Neural cell (in vitro differentiated cells): ENCODE data around the gene LSM4. TPM values are rescaled to one million over a fixed set of nuclear protein-coding genes. Genes with fewer than 3 reads are reported as not detected.

Experiments
- H2AFZ ChIP-seq: fragments of 200-600, 300-800 bp; sonication (generic), shearing (Covaris generic); 2 replicates; pipeline ENCODE4 v1.6.0; 2014; ENCODE audit warnings: low read depth, mild to moderate bottlenecking, antibody characterized with exemption, low read length, moderate library complexity
- H3F3A ChIP-seq: fragments of 200-600 bp; shearing (Covaris generic); 2 replicates; pipeline ENCODE4 v1.6.1; 2016; ENCODE audit warnings: mild to moderate bottlenecking, moderate library complexity, mixed read lengths, antibody characterized with exemption, low read length; ENCODE audit not compliant: insufficient read depth, poor library complexity, severe bottlenecking
- H3K27ac ChIP-seq: fragments of 200-600, 300-800 bp; sonication (generic), shearing (Covaris generic); 2 replicates; pipeline ENCODE4 v1.5.1; 2014; ENCODE audit warnings: mild to moderate bottlenecking, low read length, moderate library complexity
- H3K27me3 ChIP-seq: fragments of 300-800, 200-600 bp; sonication (generic), shearing (Covaris generic); 2 replicates; pipeline ENCODE4 v1.6.0; 2014; ENCODE audit warnings: mild to moderate bottlenecking, low read depth, low read length, moderate library complexity; ENCODE audit not compliant: insufficient read depth
- H3K36me3 ChIP-seq: fragments of 300-800, 200-600 bp; sonication (generic), shearing (Covaris generic); 2 replicates; pipeline ENCODE4 v1.5.1; 2014; ENCODE audit warnings: mild to moderate bottlenecking, antibody characterized with exemption, low read length, moderate library complexity; ENCODE audit not compliant: insufficient read depth
- H3K4me2 ChIP-seq: fragments of 300-800, 200-600 bp; sonication (generic), shearing (Covaris generic); 2 replicates; pipeline ENCODE4 v1.6.0; 2014; ENCODE audit warnings: mild to moderate bottlenecking, low read length
- H3K4me3 ChIP-seq: fragments of 300-800, 200-600 bp; sonication (generic), shearing (Covaris generic); 2 replicates; pipeline ENCODE4 v1.5.1; 2014; ENCODE audit warnings: mild to moderate bottlenecking, low read length, moderate library complexity
- H3K79me2 ChIP-seq: fragments of 200-600 bp; shearing (Covaris generic); replicated peaks from 2 replicates; pipeline ENCODE4 v1.6.0; 2014; ENCODE audit warnings: mild to moderate bottlenecking, low read length, moderate library complexity; ENCODE audit not compliant: insufficient read depth
- H3K9ac ChIP-seq: fragments of 300-800, 200-600 bp; sonication (generic), shearing (Covaris generic); 2 replicates; pipeline ENCODE4 v1.6.1; 2016; ENCODE audit warnings: mild to moderate bottlenecking, low read length, mixed read lengths
- H3K9me2 ChIP-seq: fragments of 200-600 bp; shearing (Covaris generic); 2 replicates; pipeline ENCODE4 v1.6.1; 2016; ENCODE audit warnings: mild to moderate bottlenecking, low read length, mixed read lengths; ENCODE audit not compliant: insufficient read depth
- H3K9me3 ChIP-seq: fragments of 200-600, 300-800 bp; sonication (generic), shearing (Covaris generic); 2 replicates; pipeline ENCODE4 v1.6.1; 2016; ENCODE audit warnings: mild to moderate bottlenecking, mixed run types, low read length, moderate library complexity, mixed read lengths
- H4K20me1 ChIP-seq: fragments of 200-600 bp; shearing (Covaris generic); 2 replicates; pipeline ENCODE4 v1.6.1; 2016; ENCODE audit warnings: mild to moderate bottlenecking, mixed run types; ENCODE audit not compliant: insufficient read depth
- CTCF ChIP-seq: fragments of 450-650 bp; IDR thresholded peaks from 2 replicates; pipeline ENCODE4 v1.5.1; 2014; ENCODE audit warnings: antibody characterized with exemption, mild to moderate bottlenecking, moderate library complexity; ENCODE audit not compliant: poor library complexity, severe bottlenecking
- EP300 ChIP-seq: fragments of 450-650 bp; conservative IDR thresholded peaks from 2 replicates; pipeline ENCODE4 v1.6.1; 2014; ENCODE audit warnings: antibody characterized with exemption, mild to moderate bottlenecking, moderate library complexity; ENCODE audit not compliant: poor library complexity, severe bottlenecking
- EZH2 ChIP-seq: fragments of 200-600, 300-800 bp; shearing (Covaris generic), sonication (generic); IDR thresholded peaks from 2 replicates; pipeline ENCODE4 v1.6.1; 2014; ENCODE audit warnings: antibody characterized with exemption, low read length, borderline replicate concordance, mild to moderate bottlenecking; ENCODE audit not compliant: insufficient read depth, poor library complexity, severe bottlenecking
- MXI1 ChIP-seq: fragments of 450-650 bp; conservative IDR thresholded peaks from 2 replicates; pipeline ENCODE4 v1.6.1; 2014; ENCODE audit warnings: antibody characterized with exemption, mild to moderate bottlenecking; ENCODE audit not compliant: poor library complexity, severe bottlenecking
- POLR2AphosphoS5 ChIP-seq: IDR thresholded peaks from 2 replicates; pipeline ENCODE4 v1.6.1; 2012
- RAD21 ChIP-seq: fragments of 450-650 bp; conservative IDR thresholded peaks from 2 replicates; pipeline ENCODE4 v1.6.1; 2014; ENCODE audit warnings: antibody characterized with exemption, mild to moderate bottlenecking, moderate library complexity
- REST ChIP-seq: IDR thresholded peaks from 2 replicates; pipeline ENCODE4 v1.6.1; 2012; ENCODE audit warnings: borderline replicate concordance
- SMC3 ChIP-seq: fragments of 450-650 bp; conservative IDR thresholded peaks from 2 replicates; pipeline ENCODE4 v1.6.1; 2014; ENCODE audit warnings: antibody characterized with exemption, mild to moderate bottlenecking, moderate library complexity; ENCODE audit not compliant: poor library complexity
- TAF1 ChIP-seq: IDR thresholded peaks from 2 replicates; pipeline ENCODE4 v1.6.1; 2012; ENCODE audit warnings: low read depth
- polyA plus RNA-seq: library from polyadenylated mRNA; depleted of rRNA; stranded (reverse); fragments of >200 nt; gene quantifications from 2 replicates; pipeline ENCODE4 v1.2.3, GENCODE V29; 2014

The LSM4 gene
- polyA plus RNA-seq, 1 donor from 2014 or later: 382 TPM

GRCh38 chr19:18292810-18293641 lies 29.9 kb downstream of the LSM4 start:
- Histone ChIP-seq H3K9me2 (no peaks in the 10 kb centered on the region), H3K9ac (peak overlapping the region; percentile 68), H3K9me3 (no peaks in the 10 kb centered on the region), H3K4me3 (peak overlapping the region; percentile 63), H3K4me2 (no peak overlapping the region), H3K79me2 (no peaks in the 10 kb centered on the region), H4K20me1 (no peaks in the 10 kb centered on the region), H3F3A (no peaks in the 10 kb centered on the region), H3K36me3 (no peaks in the 10 kb centered on the region), H3K27ac (peak overlapping the region; percentile 54), H3K27me3 (no peaks in the 10 kb centered on the region), H2AFZ (no peak overlapping the region)
- TF ChIP-seq EP300: no peak
- TF ChIP-seq MXI1: no peak
- TF ChIP-seq POLR2AphosphoS5: no peak
- no peak for TF ChIP-seq RAD21
- no peak for TF ChIP-seq TAF1
- TF ChIP-seq EZH2: no peak
- TF ChIP-seq CTCF: no peak
- TF ChIP-seq REST: no peak
- TF ChIP-seq SMC3: no peak

GRCh38 chr19:18292462-18292809 lies 30.4 kb downstream of the LSM4 start:
- Histone ChIP-seq H3K27me3 (no peaks in the 10 kb centered on the region), H3F3A (no peaks in the 10 kb centered on the region), H3K9me3 (no peaks in the 10 kb centered on the region), H3K9ac (peak overlapping the region; percentile 68), H3K36me3 (no peaks in the 10 kb centered on the region), H3K4me2 (peak overlapping the region; percentile 10), H4K20me1 (no peaks in the 10 kb centered on the region), H3K9me2 (no peaks in the 10 kb centered on the region), H3K27ac (peak overlapping the region; percentile 30), H3K79me2 (no peaks in the 10 kb centered on the region), H3K4me3 (peak overlapping the region; percentile 63), H2AFZ (no peak overlapping the region)
- peak; percentile 7 for TF ChIP-seq EP300
- TF ChIP-seq REST: no peak
- TF ChIP-seq SMC3: no peak
